Astrocyte (in vitro differentiated cells and primary cell): Measurements from ENCODE around the gene MYADML2.

Source experiments
- EZH2 ChIP-seq: IDR thresholded peaks from 2 replicates; pipeline ENCODE4 v1.6.1; 2012; ENCODE audit warnings: mild to moderate bottlenecking, low read length, inconsistent platforms; ENCODE audit not compliant: insufficient read depth
- TF ChIP-seq, protein P1 (sequence below): IDR thresholded peaks from 2 replicates; pipeline ENCODE4 v1.5.1; 2011; ENCODE audit warnings: low read depth, mild to moderate bottlenecking, inconsistent platforms, low read length, moderate library complexity; ENCODE audit not compliant: insufficient read depth

DNA sequence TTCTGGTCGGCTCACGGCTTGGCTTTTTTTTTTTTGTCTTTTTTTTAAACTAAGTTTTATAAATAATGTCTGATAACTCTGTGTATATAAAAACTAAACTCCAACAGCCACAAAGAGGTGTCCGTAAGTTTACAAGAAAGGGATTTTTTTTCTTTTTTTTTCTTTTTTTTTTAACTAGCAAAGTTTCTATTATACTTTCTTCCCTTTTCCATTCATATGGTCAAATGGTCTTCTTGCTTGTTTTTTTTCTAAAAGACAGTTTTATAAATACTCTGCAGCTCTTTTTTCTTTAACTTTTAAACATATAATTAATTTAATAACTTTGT lies 25.5 kb downstream of the MYADML2 start:
- TF ChIP-seq, protein P1, sequence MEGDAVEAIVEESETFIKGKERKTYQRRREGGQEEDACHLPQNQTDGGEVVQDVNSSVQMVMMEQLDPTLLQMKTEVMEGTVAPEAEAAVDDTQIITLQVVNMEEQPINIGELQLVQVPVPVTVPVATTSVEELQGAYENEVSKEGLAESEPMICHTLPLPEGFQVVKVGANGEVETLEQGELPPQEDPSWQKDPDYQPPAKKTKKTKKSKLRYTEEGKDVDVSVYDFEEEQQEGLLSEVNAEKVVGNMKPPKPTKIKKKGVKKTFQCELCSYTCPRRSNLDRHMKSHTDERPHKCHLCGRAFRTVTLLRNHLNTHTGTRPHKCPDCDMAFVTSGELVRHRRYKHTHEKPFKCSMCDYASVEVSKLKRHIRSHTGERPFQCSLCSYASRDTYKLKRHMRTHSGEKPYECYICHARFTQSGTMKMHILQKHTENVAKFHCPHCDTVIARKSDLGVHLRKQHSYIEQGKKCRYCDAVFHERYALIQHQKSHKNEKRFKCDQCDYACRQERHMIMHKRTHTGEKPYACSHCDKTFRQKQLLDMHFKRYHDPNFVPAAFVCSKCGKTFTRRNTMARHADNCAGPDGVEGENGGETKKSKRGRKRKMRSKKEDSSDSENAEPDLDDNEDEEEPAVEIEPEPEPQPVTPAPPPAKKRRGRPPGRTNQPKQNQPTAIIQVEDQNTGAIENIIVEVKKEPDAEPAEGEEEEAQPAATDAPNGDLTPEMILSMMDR = no peak
- no peak for TF ChIP-seq EZH2
